Bronchial epithelial cell (primary cell): Measurements from ENCODE around the gene ATOSB. TPM values are rescaled to one million over a fixed set of nuclear protein-coding genes. Genes with fewer than 3 reads are reported as not detected.
"Not testable (repeated sequence)": the region's sequence is repeated elsewhere in the genome, so short reads cannot be mapped to it uniquely, and the experiment has no call there.

Source experiments
- DNase-seq: peaks from one replicate; pipeline ENCODE4 v3.0.0-alpha.2; 2010; ENCODE audit warnings: low read depth
- FAIRE-seq: peaks from 2 replicates; lab custom pipeline; 2011; peaks lifted over from hg19 to GRCh38; lab: Jason Lieb, UNC
- H3K27me3 ChIP-seq: 2 replicates; pipeline ENCODE4 v1.5.1; 2011; ENCODE audit warnings: low read length; ENCODE audit not compliant: control insufficient read depth, insufficient read depth
- H3K36me3 ChIP-seq: 2 replicates; pipeline ENCODE4 v1.5.1; 2011; ENCODE audit warnings: low read length; ENCODE audit not compliant: control insufficient read depth, insufficient read depth
- H3K4me3 ChIP-seq: 2 replicates; pipeline ENCODE4 v1.5.1; 2011; ENCODE audit warnings: mild to moderate bottlenecking, low read depth, low read length, control low read depth
- CTCF ChIP-seq: IDR thresholded peaks from 2 replicates; pipeline ENCODE4 v1.5.1; 2011; ENCODE audit warnings: mild to moderate bottlenecking, moderate library complexity, low read length, control low read depth, inconsistent platforms; ENCODE audit not compliant: insufficient read depth, severe bottlenecking
- total RNA-seq: library from RNA; depleted of rRNA; stranded (reverse); fragments of >200 nt; gene quantifications from 2 replicates; pipeline ENCODE4 v1.2.1, GENCODE V29; 2014

Gene ATOSB
- total RNA-seq, 1 donor from 2014 or later, result 10.3 TPM

DNA sequence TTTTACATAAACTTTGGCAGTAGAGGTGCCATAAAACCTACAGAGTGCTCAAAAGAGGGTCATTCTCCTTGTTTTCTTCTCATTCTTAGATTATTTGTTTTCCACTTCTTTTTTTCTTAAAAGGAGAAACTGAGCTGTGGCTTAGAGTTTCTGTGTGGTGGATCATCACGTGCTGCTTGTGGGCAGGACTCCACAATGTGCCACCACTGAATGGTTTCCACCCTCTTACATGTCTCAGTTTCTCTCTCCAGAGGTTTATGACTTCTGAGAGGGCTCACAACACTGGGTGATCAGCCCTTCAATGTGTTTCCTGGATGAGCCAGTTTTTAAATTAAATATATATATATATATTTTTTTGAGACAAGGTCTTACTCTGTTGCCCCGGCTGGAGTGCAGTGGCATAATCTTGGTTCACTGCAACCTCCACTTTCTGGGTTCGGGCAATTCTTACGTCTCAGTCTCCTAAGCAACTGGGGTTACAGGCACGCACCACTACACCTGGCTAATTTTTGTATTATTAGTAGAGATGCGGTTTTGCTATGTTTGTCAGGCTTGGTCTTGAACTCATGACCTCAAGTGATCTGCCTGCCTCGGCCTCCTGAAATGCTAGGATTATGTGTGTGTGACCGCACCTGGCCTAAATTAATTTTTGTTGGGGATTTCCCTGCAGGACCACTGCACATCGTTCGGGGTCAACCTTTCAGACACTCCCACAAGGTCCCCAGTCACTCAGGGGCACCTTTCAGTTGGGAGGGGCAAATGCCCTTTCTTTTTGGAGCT lies 43.0 kb upstream of the ATOSB start:
- DNase-seq (no peak), FAIRE-seq (no peak)
- Histone ChIP-seq H3K27me3 (no peaks in the 10 kb centered on the region), H3K4me3 (no peak overlapping the region), H3K36me3 (no peaks in the 10 kb centered on the region)
- no peak for TF ChIP-seq CTCF

DNA sequence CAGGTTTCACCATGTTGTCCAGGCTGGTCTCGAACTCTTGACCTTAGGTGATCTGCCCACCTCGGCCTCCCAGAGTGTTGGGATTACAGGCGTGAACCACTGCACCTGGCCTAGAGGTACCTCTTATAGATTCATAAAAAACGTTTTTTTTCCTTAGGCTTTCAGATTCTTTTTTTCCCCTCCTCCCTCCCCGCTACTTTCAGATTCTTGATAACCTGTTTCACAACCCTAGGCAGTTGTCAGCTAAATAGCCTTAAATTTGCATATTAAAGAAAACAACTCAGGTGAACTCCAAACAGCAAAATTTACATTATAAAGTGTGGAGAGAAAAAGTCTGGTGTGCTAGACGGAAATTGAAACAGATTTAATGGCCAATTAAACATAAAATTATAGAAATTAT lies 42.2 kb upstream of the ATOSB start:
- not testable (repeated sequence) for H3K4me3 ChIP-seq, DNase-seq, H3K27me3 ChIP-seq, H3K36me3 ChIP-seq, FAIRE-seq

DNA sequence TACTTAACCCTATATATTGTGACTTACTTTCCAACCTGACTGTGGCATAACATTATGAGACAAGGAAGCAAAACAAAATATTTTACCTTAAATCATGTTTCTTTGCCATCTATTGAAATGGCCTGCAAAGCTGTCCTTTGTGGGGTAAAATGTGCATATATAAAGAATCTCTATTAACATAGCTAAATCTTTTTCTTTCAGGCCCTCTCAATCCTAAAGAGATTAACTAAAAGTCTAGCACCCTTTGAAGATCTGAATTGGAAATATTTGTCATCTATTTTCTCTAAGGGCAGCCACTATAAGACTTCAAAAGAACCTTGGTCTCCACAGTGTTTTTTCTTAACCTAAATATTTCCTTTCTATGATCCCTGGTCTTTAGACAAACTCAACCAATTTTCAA lies 41.1 kb upstream of the ATOSB start:
- no peak overlapping the region for H3K4me3 ChIP-seq
- H3K27me3 ChIP-seq, result no peaks in the 10 kb centered on the region
- no peaks in the 10 kb centered on the region for H3K36me3 ChIP-seq
- FAIRE-seq (no peak), DNase-seq (no peak)
- no peak for TF ChIP-seq CTCF

DNA sequence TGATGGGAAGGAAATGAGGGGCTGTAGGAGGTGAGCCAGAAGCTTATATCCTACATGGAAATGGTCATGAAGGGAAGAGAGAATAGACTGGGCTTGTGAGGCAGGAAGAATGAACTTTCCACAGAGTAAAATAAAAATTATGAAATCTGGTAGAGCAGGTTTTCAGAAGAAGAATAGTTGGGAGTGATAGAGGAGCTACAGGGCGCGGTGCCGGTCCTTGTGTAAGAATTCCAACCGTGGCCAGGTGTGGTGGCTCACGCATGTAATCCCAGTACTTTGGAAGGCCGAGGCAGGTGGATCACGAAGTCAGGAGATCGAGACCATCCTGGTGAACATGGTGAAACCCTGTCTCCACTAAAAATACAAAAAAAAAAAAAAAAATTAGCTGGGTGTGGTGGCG lies 37.3 kb upstream of the ATOSB start:
- DNase-seq (no peak), FAIRE-seq (no peak)
- H3K27me3 ChIP-seq, result no peaks in the 10 kb centered on the region
- no peaks in the 10 kb centered on the region for H3K36me3 ChIP-seq
- no peak for TF ChIP-seq CTCF
- no peak overlapping the region for H3K4me3 ChIP-seq

GRCh38 chr9:35147941-35148563 lies 32.4 kb upstream of the ATOSB start:
- H3K36me3 ChIP-seq, H3K4me3 ChIP-seq, DNase-seq, H3K27me3 ChIP-seq, FAIRE-seq: not testable (repeated sequence)

DNA sequence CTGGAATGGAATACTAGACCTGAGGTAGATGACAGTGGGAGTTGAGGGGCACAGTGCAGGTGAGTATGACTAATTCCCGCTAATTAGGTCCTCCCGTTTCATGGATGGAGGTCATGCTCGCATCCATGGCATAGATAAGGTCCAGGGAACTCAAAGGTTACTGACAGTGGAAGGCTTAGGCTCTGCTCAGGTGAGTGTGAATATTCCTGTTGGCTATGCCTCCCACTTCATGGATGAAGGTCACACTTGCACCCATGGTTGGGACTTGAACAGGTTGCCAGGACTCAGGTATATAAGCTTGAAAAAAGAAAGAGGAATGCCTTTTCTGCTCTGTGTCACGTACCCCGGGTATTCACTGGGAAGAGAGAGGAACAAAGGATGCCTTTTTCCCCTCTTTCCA lies 26.4 kb upstream of the ATOSB start:
- no peak for TF ChIP-seq CTCF
- H3K36me3 ChIP-seq, result no peaks in the 10 kb centered on the region
- H3K27me3 ChIP-seq, result no peaks in the 10 kb centered on the region
- FAIRE-seq, result no peak
- no peak for DNase-seq
- no peak overlapping the region for H3K4me3 ChIP-seq
